HepG2 (cell line): ENCODE data around the gene TMED6. TPM values are rescaled to one million over a fixed set of nuclear protein-coding genes. Genes with fewer than 3 reads are reported as not detected.

Source experiments
- GABPA ChIP-seq, 2 experiments: IDR thresholded peaks; 2 replicates each; pipeline ENCODE4 v1.6.1; 2011 to 2016; ENCODE audit warnings: low read depth in 2 of 2, low read length in 1 of 2, missing biosample characterization in 1 of 2, missing genetic modification characterization in 1 of 2
- PITX1 ChIP-seq: sonication (generic); formaldehyde crosslinking; IDR thresholded peaks from 2 replicates; pipeline ENCODE4 v1.5.1; 2020; ENCODE audit warnings: mild to moderate bottlenecking, missing genetic modification reagents
- ZFAT ChIP-seq: sonication (generic); formaldehyde crosslinking; conservative IDR thresholded peaks from 2 replicates; pipeline ENCODE4 v1.8.1; 2023; ENCODE audit warnings: missing genetic modification reagents, inconsistent platforms
- ZNF34 ChIP-seq: sonication (generic); formaldehyde crosslinking; IDR thresholded peaks from 2 replicates; pipeline ENCODE4 v1.4.0; 2020; ENCODE audit warnings: mild to moderate bottlenecking, missing genetic modification reagents, borderline replicate concordance
- ZNF609 ChIP-seq: sonication (generic); formaldehyde crosslinking; IDR thresholded peaks from 2 replicates; pipeline ENCODE4 v1.4.0; 2020; ENCODE audit warnings: mild to moderate bottlenecking, missing genetic modification reagents, borderline replicate concordance
- ZNF772 ChIP-seq: sonication (generic); formaldehyde crosslinking; IDR thresholded peaks from 2 replicates; pipeline ENCODE4 v1.5.0; 2020; ENCODE audit warnings: mild to moderate bottlenecking, missing genetic modification reagents
- polyA plus RNA-seq, 8 experiments: library from polyadenylated mRNA; depleted of rRNA in 3 of 8; stranded (reverse) in 7 of 8; unstranded in 1 of 8; fragments of >200 nt; fragmentation: Illumina TruSeq in 4 of 8; extraction: Trizol in 4 of 8; gene quantifications; 2 replicates each; pipeline versions ENCODE4 v1.2.1 to v1.2.3, GENCODE V29; 2011 to 2016; ENCODE audit warnings: low read depth in 4 of 8, missing spikeins in 1 of 8, mixed read lengths in 1 of 8; ENCODE audit not compliant: insufficient read depth in 1 of 8
- total RNA-seq, 5 experiments: library from RNA; depleted of rRNA; stranded (reverse); fragments of >200 nt; fragmentation: Illumina TruSeq; extraction: Trizol; gene quantifications; 2 replicates each; pipeline ENCODE4 v1.2.3, GENCODE V29; 2016; ENCODE audit warnings: low read depth in 1 of 5
- TF ChIP-seq, protein P1 (sequence below): sonication (generic); formaldehyde crosslinking; conservative IDR thresholded peaks from 2 replicates; pipeline ENCODE4 v1.8.1; 2023; ENCODE audit warnings: missing genetic modification reagents
- TF ChIP-seq, protein P2 (sequence below): sonication (generic); formaldehyde crosslinking; IDR thresholded peaks from one replicate; pipeline ENCODE4 v1.5.1; 2020; ENCODE audit warnings: mild to moderate bottlenecking, missing genetic modification reagents; ENCODE audit errors: not compliant biosample characterization
- TF ChIP-seq, protein P3 (sequence below): sonication (generic); formaldehyde crosslinking; IDR thresholded peaks from 2 replicates; pipeline ENCODE4 v1.5.0; 2020; ENCODE audit warnings: missing genetic modification reagents

The TMED6 gene
- total and polyA plus RNA-seq, 2 of the 13 experiments (the other 11 are each of a cell fraction or from before 2014, with no cell fraction given): 9.8 to 14.4 TPM

- TF ChIP-seq, protein P1, sequence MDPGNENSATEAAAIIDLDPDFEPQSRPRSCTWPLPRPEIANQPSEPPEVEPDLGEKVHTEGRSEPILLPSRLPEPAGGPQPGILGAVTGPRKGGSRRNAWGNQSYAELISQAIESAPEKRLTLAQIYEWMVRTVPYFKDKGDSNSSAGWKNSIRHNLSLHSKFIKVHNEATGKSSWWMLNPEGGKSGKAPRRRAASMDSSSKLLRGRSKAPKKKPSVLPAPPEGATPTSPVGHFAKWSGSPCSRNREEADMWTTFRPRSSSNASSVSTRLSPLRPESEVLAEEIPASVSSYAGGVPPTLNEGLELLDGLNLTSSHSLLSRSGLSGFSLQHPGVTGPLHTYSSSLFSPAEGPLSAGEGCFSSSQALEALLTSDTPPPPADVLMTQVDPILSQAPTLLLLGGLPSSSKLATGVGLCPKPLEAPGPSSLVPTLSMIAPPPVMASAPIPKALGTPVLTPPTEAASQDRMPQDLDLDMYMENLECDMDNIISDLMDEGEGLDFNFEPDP: 0 out of 2 replicates have a peak, but pooled peaks have one; percentile 97
- TF ChIP-seq, protein P2, sequence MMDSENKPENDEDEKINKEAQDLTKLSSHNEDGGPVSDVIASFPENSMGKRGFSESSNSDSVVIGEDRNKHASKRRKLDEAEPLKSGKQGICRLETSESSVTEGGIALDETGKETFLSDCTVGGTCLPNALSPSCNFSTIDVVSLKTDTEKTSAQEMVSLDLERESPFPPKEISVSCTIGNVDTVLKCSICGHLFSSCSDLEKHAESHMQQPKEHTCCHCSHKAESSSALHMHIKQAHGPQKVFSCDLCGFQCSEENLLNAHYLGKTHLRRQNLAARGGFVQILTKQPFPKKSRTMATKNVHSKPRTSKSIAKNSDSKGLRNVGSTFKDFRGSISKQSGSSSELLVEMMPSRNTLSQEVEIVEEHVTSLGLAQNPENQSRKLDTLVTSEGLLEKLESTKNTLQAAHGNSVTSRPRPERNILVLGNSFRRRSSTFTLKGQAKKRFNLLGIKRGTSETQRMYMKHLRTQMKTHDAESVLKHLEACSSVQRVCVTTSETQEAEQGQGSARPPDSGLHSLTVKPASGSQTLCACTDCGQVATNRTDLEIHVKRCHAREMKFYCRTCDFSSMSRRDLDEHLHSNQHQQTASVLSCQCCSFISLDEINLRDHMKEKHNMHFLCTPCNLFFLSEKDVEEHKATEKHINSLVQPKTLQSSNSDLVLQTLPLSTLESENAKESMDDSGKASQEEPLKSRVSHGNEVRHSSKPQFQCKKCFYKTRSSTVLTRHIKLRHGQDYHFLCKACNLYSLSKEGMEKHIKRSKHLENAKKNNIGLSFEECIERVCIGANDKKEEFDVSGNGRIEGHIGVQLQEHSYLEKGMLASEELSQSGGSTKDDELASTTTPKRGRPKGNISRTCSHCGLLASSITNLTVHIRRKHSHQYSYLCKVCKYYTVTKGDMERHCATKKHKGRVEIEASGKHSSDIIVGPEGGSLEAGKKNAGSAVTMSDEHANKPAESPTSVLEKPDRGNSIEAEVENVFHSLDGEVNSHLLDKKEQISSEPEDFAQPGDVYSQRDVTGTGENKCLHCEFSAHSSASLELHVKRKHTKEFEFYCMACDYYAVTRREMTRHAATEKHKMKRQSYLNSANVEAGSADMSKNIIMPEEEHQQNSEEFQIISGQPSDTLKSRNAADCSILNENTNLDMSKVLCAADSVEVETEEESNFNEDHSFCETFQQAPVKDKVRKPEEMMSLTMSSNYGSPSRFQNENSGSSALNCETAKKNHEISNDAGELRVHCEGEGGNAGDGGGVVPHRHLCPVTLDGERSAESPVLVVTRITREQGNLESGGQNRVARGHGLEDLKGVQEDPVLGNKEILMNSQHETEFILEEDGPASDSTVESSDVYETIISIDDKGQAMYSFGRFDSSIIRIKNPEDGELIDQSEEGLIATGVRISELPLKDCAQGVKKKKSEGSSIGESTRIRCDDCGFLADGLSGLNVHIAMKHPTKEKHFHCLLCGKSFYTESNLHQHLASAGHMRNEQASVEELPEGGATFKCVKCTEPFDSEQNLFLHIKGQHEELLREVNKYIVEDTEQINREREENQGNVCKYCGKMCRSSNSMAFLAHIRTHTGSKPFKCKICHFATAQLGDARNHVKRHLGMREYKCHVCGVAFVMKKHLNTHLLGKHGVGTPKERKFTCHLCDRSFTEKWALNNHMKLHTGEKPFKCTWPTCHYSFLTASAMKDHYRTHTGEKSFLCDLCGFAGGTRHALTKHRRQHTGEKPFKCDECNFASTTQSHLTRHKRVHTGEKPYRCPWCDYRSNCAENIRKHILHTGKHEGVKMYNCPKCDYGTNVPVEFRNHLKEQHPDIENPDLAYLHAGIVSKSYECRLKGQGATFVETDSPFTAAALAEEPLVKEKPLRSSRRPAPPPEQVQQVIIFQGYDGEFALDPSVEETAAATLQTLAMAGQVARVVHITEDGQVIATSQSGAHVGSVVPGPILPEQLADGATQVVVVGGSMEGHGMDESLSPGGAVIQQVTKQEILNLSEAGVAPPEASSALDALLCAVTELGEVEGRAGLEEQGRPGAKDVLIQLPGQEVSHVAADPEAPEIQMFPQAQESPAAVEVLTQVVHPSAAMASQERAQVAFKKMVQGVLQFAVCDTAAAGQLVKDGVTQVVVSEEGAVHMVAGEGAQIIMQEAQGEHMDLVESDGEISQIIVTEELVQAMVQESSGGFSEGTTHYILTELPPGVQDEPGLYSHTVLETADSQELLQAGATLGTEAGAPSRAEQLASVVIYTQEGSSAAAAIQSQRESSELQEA (CRISPR knock-in tag): peak; percentile 37
- TF ChIP-seq GABPA (IDR thresholded peaks at IDR 0.05; ENCODE audit: low read depth, low read length) (no peak), GABPA (CRISPR knock-in tag; IDR thresholded peaks at IDR 0.05; ENCODE audit: low read depth) (0 out of 2 replicates have a peak, but pooled peaks have one; percentile 3), ZNF34 (CRISPR knock-in tag) (0 out of 2 replicates have a peak, but pooled peaks have one; percentile 30), ZFAT (CRISPR knock-in tag) (no peak), ZNF772 (0 out of 2 replicates have a peak, but pooled peaks have one; percentile 50), ZNF609 (CRISPR knock-in tag) (0 out of 2 replicates have a peak, but pooled peaks have one; percentile 12), PITX1 (peak; percentile 40; the same call in 1 of the 2 replicates)
- TF ChIP-seq, protein P3, sequence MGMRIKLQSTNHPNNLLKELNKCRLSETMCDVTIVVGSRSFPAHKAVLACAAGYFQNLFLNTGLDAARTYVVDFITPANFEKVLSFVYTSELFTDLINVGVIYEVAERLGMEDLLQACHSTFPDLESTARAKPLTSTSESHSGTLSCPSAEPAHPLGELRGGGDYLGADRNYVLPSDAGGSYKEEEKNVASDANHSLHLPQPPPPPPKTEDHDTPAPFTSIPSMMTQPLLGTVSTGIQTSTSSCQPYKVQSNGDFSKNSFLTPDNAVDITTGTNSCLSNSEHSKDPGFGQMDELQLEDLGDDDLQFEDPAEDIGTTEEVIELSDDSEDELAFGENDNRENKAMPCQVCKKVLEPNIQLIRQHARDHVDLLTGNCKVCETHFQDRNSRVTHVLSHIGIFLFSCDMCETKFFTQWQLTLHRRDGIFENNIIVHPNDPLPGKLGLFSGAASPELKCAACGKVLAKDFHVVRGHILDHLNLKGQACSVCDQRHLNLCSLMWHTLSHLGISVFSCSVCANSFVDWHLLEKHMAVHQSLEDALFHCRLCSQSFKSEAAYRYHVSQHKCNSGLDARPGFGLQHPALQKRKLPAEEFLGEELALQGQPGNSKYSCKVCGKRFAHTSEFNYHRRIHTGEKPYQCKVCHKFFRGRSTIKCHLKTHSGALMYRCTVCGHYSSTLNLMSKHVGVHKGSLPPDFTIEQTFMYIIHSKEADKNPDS: no peak; the same call in 1 of the 2 replicates
These were observed 22.0 kb downstream of the TMED6 start (continued) for GRCh38 chr16:69329369-69330285.
